SJSA1 (cell line): ENCODE data around the gene CMTM1. TPM values are rescaled to one million over a fixed set of nuclear protein-coding genes. Genes with fewer than 3 reads are reported as not detected.
A peak's percentile ranks its signal among the peaks of the same experiment; 100 is the strongest.

Experiments
- DNase-seq, 2 experiments: peaks; one replicate each; pipeline ENCODE4 v3.0.0-alpha.2; 2015 to 2020; ENCODE audit warnings: low spot score in 2 of 2, low read depth in 1 of 2
- H3K27ac ChIP-seq: fragments of 250-450 bp; sonication (Bioruptor Pico); 2 replicates; pipeline ENCODE4 v1.5.1; 2020; ENCODE audit warnings: mild to moderate bottlenecking, moderate library complexity
- H3K27me3 ChIP-seq: fragments of 250-450 bp; sonication (Bioruptor Pico); replicated peaks from 2 replicates; pipeline ENCODE4 v1.5.1; 2020; ENCODE audit warnings: mild to moderate bottlenecking, moderate library complexity
- H3K36me3 ChIP-seq: fragments of 250-450 bp; sonication (Bioruptor Pico); 2 replicates; pipeline ENCODE4 v1.5.1; 2020; ENCODE audit warnings: mild to moderate bottlenecking
- H3K4me1 ChIP-seq: fragments of 250-450 bp; sonication (Bioruptor Pico); replicated peaks from 2 replicates; pipeline ENCODE4 v1.6.1; 2021; ENCODE audit warnings: mild to moderate bottlenecking
- H3K4me3 ChIP-seq: fragments of 250-450 bp; sonication (Bioruptor Pico); 2 replicates; pipeline ENCODE4 v1.5.1; 2020; ENCODE audit warnings: mild to moderate bottlenecking
- H3K9me3 ChIP-seq: fragments of 250-450 bp; sonication (Bioruptor Pico); replicated peaks from 2 replicates; pipeline ENCODE4 v1.5.1; 2020; ENCODE audit warnings: mild to moderate bottlenecking
- total RNA-seq: library from RNA; depleted of rRNA; stranded (reverse); fragments of >200 nt; shearing (Covaris generic); gene quantifications from 2 replicates; pipeline ENCODE4 v1.2.3, GENCODE V29; 2014

CMTM1 gene
- total RNA-seq, 1 experiment from 2014 or later, result 5.4 TPM

DNA sequence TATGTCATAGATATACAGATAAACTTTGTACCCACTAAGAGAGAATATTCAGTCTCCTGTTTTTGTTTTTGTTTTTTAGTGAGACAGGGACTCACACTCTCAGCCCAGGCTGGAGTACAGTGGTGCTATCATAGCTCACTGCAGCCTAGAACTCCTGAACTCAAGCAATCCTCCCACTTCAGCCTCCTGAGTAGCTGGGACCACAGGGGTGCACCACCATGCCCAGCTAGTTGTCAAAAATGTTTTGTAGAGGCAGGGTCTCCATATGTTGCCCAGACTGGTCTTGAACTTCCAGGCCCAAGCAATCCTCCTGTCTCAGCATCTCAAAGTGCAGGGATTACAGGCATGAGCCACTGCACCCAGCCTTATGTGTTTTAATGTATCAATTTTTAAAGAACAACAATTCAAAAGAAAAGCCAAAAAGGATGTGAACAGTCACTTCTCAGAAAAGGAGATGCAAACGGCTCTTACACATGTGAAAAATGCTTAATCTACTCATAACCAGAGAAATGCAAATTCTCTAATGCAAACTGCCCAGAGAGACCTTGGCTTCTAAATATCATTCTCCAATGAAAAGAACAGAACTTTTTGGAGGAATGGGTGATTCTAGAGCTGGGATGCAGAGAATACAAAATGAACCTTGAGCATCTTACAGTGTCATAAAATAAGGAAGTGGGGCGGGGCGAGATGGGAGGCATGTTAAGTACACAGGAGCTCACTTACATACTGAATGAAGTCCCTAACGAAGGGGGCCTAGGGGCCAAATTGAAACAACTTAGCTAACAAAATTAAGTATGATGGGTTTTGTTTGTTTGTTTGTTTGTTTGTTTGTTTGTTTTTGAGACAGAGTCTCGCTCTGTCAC is 31.0 kb downstream of the CMTM1 start:
- no peaks in the 10 kb centered on the region for H3K9me3 ChIP-seq
- no peak overlapping the region for H3K27ac ChIP-seq
- H3K36me3 ChIP-seq, result no peaks in the 10 kb centered on the region

DNA sequence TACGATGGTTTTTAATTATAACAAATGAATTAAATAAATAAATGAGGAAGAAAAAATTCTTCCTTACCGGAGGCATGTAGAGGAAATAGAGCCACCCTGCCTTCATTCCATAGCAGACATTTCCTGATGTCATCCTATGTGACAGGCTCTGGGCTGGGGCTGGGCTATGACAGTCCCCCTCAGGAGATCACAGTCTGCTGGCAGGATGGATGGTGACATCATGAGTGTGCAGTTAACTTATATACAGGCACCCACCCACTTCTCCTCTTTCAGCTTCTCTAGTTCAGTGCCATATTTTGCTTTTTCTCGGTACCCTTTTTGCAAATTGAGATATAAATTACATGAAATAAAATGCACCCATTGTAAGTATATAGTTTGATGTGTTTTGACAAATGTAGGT is 31.9 kb downstream of the CMTM1 start:
- Histone ChIP-seq H3K27ac (no peak overlapping the region), H3K36me3 (no peaks in the 10 kb centered on the region), H3K27me3 (no peaks in the 10 kb centered on the region), H3K4me1 (no peaks in the 10 kb centered on the region), H3K4me3 (no peak overlapping the region), H3K9me3 (no peaks in the 10 kb centered on the region)
- no peak for DNase-seq

More for the DNA sequence above, 31.0 kb downstream of the CMTM1 start:
- Histone ChIP-seq H3K4me3 (no peak overlapping the region), H3K4me1 (no peaks in the 10 kb centered on the region), H3K27me3 (no peaks in the 10 kb centered on the region)
- DNase-seq, result no peak

DNA sequence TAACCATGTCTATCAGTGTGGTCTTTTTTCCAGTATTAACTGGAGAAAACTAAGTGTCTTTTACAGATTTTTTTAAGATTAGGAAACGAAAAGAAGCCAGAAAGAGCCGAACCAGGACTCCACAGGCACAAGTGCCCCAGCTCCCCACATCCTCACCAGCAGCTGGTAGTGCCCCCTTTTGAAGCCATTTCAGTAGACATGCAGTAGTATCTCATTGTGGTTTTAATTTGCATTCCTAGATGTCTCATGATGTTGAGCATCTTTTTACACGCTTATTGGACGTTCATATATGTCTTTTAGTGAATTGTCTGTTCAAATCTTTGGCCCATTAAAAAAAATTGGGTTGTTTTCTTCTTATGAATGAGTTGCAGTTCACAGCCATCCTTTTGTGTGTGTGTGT is 33.5 kb downstream of the CMTM1 start:
- H3K4me3 ChIP-seq, result no peak overlapping the region
- no peak overlapping the region for H3K27ac ChIP-seq
- peaks cover 1% of the 10 kb centered on the region for H3K36me3 ChIP-seq

DNA sequence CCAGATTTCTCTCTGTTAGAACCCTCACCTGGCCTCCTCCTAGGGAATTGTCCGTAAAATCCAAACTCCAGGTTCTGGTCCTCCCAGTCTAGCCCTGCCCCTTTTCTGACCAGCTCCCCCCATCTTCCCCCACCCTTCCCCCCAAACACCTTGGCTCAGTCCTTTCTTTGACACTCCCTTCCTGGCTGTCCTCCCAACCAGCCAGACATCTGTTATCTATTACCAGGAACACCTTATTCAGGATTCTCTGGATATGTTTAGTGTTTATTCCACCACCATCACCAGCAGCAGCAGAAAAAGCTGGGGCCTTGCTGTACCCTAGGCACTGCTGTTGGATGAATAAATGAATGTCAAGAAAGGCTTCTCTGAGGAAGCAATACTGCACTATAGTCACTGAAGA is 34.2 kb downstream of the CMTM1 start:
- H3K4me3 ChIP-seq, result no peak overlapping the region

More for the DNA sequence above, 33.5 kb downstream of the CMTM1 start:
- Histone ChIP-seq H3K9me3 (no peaks in the 10 kb centered on the region), H3K27me3 (no peaks in the 10 kb centered on the region), H3K4me1 (peaks cover 7% of the 10 kb centered on the region)
- DNase-seq, result no peak

DNA sequence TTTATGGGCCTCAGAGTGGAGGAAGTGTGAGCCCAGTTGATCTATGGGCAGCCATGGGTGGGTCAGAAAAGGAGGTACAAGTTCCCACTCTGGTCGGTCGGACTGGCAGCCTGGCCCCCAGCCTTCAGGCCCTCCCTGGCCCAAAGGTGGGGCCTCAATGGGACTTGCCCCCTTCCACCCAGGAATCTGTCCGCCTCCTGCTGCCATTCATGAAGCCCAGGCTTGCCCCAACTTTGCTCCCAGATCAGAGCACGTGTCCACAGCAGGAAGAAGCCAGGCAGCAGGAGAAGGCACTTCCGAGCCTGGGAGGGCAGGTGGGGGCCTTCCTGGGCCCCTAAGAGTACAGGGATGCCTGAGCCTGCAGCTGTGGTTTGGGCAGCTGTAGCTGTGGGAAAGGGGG is 35.2 kb downstream of the CMTM1 start:
- no peak overlapping the region for H3K4me3 ChIP-seq
- no peaks in the 10 kb centered on the region for H3K9me3 ChIP-seq
- H3K27me3 ChIP-seq, result no peaks in the 10 kb centered on the region
- DNase-seq, result no peak
- peaks cover 16% of the 10 kb centered on the region for H3K4me1 ChIP-seq
- H3K36me3 ChIP-seq, result peaks cover 7% of the 10 kb centered on the region
- no peak overlapping the region for H3K27ac ChIP-seq

More for the DNA sequence above, 34.2 kb downstream of the CMTM1 start:
- no peak for DNase-seq
- Histone ChIP-seq H3K27ac (no peak overlapping the region), H3K9me3 (no peaks in the 10 kb centered on the region), H3K27me3 (no peaks in the 10 kb centered on the region), H3K36me3 (peaks cover 7% of the 10 kb centered on the region), H3K4me1 (peaks cover 7% of the 10 kb centered on the region)

DNA sequence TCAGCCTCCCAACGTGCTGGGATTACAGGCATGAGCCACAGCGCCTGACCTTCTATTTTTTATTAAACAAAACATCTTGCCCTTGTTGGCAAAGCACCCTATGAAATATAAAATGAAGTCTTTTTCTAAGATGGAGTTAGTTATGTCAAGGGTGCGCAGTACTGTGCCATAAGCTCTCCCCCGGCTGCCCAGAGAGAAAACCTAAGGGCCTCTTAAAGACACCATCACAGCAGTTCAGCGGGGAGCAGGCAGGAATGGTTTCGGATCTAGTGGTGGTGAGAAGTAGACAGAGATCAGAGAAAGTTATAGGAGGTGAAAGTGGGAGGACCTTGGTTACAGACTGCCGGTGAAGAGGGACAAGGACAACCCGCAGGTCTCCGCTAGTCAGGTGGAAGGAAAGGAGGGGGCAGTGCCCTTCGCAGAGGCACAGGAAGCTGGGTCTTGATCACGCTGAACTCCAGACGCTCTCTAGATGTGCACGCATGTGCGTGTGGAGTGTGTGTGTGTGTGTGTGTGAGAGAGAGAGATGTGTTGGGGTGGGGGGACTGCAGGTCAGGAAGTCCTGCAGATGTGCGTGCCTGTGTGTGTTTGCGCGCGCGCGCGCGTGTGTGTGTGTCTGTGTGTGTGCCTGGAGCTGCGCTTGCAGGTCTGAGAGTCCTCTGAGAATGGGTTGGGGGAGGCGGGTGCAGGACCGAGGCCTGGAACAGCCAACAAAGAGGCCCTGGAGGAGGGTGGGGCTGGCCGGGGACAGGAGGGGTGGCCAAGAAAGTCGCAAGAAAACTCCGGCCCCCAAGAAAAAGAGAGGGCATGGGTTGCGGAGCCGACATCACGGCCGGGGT is 37.5 kb downstream of the CMTM1 start:
- Histone ChIP-seq H3K27me3 (no peaks in the 10 kb centered on the region), H3K4me3 (peak overlapping the region; percentile 92), H3K4me1 (peaks cover 21% of the 10 kb centered on the region), H3K27ac (peak overlapping the region; percentile 56), H3K36me3 (peaks cover 14% of the 10 kb centered on the region), H3K9me3 (no peaks in the 10 kb centered on the region)
- peak; percentile 74 to 75 for DNase-seq

DNA sequence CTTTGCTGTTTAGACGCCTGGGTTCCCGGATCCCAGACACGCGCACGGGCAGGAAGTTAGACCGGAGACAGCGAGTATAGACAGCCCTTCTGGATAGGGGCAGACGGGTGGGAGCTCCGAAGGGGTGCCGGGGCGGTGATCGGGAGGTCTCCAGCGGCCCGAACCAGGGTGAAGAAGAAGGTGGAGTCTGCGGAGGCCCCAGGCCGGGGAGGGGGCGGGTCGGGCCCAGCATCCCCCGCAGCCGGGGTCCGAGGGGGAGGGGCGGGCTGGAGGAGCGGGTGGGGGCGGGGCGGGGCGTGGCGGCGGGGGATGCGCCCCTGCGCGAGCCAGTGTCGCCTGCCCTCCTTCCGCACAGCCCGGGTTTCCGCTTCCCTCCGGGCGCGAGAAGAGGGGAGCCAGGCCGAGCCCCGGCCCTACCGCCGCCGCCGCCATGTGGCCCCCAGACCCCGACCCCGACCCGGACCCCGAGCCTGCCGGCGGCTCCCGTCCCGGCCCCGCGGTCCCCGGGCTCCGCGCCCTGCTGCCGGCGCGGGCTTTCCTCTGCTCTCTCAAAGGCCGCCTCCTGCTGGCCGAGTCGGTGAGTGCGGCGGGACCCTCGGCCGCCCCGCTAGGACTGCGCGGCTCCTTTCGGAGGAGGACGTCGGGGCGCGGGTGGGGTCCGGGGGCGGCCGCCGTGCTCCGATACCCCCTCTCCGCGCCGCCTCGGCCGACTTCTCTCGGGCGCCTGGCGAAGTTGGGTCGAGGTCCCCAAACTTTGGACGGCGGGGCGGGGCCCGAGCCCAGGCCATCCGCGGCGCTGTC is 38.3 kb downstream of the CMTM1 start, which contains the start of gene CMTM3:
CMTM3 (plus strand) TSS at position 329 of the 801 bp plus-strand sequence; CDS start at position 431, 102 bp downstream.
- peak within 1 kb of the TSS; percentile 85 for H3K27ac ChIP-seq
- H3K27me3 ChIP-seq, result no peaks in the 10 kb centered on the region
- H3K4me3 ChIP-seq, result peak within 1 kb of the TSS; percentile 92
- H3K4me1 ChIP-seq, result peaks cover 24% of the 10 kb centered on the region
- peak; percentile 72 to 73 for DNase-seq
- no peaks in the 10 kb centered on the region for H3K9me3 ChIP-seq
- peaks cover 22% of the 10 kb centered on the region for H3K36me3 ChIP-seq

DNA sequence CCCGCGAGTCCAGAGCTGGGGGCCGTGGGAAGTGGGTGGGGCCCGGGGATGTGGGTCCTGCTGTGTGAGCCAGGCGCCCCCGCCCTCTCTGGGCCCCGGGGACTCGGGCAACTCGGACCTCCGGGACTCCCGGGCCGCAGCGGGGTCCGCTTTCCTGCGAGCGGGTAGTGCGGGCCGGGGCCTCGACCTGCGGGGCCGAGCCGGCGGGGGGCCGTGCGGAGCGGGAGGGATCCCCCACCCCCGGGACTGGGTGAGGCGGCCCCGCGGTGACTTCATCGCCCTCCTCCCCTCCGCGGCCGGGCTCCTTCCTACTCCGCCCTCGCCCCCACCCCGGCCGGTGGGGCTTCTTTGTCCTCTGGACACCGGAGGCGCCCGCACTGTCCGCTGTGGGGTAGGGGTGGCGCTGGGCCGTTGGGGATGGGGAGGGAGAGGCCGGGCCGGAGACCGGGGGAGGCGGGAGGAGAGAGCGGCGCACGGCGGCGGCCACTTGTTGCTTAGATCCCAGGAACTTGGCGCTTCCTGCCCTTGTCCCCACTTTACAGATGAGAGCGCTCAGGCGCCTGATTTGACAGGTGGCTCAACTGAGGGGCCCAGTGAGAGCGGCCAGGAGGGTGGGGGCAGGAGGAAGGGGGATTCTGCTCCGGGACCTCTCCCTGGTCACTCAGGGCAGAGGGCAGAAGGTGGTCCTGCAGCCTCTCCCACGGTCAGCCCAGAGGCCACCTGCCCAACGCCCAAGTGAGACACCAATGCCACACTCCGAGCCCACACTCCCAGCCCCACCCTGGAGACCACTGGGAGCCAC is 39.1 kb downstream of the CMTM1 start:
- Histone ChIP-seq H3K4me3 (peak overlapping the region; percentile 92), H3K36me3 (peaks cover 30% of the 10 kb centered on the region), H3K9me3 (no peaks in the 10 kb centered on the region), H3K4me1 (peaks cover 24% of the 10 kb centered on the region), H3K27ac (peak overlapping the region; percentile 85), H3K27me3 (no peaks in the 10 kb centered on the region)
- DNase-seq, result peak; percentile 66 to 72

DNA sequence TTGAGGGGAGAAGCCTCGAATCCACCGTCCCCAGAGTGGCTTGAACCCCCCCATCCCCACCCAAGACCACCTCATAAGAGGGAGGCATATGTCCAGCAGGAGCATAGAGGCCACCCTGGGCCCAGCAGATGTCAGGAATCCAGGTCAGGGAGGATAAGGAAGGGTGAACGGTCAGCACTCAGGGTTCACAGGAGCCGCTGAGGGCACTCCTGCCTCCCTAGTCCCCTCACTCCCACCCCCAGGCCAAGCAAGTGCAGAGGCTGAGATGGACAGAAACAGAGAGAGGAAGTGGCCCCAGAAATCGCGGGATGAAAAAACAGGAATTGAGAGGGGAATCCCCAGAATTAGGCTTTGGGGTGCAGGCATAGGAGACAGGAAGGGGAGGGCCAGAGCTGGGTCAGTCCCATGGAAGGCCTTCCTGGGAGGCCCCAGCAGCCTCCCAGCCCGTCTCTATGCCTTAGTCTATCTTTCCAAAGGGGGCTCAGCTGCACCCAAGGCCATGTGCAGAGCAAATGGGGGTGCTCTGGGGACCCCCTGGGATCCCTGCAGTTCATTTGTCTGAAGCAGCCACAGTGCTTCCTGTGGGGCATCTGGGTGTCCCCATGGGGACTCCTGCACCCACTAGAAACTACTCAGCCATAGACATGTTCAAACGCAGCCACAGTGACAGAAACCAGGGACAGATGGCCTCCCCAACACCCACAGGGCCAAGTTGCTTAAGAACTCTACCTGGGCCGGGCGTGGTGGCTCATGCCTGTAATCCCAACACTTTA is 39.9 kb downstream of the CMTM1 start:
- H3K27ac ChIP-seq, result no peak overlapping the region

DNA sequence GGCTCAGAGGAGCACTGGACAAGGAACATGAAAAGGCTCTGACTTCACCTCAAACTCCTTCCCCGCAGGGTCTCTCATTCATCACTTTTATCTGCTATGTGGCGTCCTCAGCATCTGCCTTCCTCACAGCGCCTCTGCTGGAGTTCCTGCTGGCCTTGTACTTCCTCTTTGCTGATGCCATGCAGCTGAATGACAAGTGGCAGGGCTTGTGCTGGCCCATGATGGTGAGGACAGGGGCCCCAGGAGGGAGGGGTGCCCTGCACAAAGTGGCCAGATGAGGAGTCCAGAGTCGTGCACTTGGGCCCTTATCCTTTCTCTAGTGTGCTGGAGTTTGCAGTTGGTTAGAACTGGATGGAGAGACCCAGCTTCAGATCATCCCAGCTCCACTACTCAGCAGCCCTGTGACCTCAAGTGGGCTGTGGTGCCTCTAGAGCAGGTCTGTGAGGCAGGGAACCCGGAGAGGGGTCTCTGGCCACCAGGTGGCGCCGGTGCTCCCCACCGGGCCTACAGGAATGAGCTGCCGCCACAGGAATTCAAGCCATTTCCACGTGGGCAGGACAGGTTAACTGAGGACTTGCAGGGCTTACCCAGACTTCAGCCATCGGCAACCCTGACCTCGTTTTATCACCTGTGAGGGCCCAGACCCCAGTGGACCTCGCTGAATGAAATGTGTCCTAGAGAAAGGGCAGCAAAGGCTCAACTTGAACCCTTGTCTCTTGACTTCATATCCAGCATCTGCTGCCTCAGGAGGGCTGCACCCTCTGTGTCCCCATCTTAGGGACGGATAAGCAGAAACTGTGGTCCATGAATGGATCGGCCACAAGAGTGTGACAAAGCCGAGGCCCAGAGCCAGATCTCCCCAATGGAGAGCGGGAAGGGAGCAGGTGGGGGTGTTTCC is 42.3 kb downstream of the CMTM1 start:
- Histone ChIP-seq H3K4me3 (no peak overlapping the region), H3K27me3 (no peaks in the 10 kb centered on the region), H3K4me1 (peaks cover 24% of the 10 kb centered on the region), H3K36me3 (peaks cover 61% of the 10 kb centered on the region), H3K9me3 (no peaks in the 10 kb centered on the region), H3K27ac (0 out of 2 replicates have a peak overlapping the region, but pooled peaks have one; percentile 11)
- DNase-seq, result peak; percentile 80 to 91

More for the DNA sequence above, 39.9 kb downstream of the CMTM1 start:
- peak overlapping the region; percentile 92 for H3K4me3 ChIP-seq
- no peaks in the 10 kb centered on the region for H3K27me3 ChIP-seq
- peaks cover 38% of the 10 kb centered on the region for H3K36me3 ChIP-seq
- H3K4me1 ChIP-seq, result peaks cover 24% of the 10 kb centered on the region
- no peak for DNase-seq
- no peaks in the 10 kb centered on the region for H3K9me3 ChIP-seq

DNA sequence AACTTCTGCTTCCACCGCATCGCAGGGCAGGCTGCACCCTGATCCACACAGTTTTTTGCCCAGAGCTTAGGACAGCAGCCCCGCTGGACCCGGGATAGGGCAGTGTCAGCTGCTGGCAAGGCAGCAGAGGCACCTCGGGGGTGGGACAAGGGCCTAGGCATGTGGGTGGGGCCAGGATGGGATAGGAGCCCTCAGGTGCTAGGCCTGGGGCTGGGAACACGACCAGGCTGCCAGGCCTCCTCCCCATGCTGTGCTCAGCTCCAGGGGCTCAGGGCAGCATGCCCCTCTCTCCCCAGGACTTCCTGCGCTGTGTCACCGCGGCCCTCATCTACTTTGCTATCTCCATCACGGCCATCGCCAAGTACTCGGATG is 42.9 kb downstream of the CMTM1 start:
- no peak overlapping the region for H3K4me3 ChIP-seq
- H3K27ac ChIP-seq, result no peak overlapping the region
- H3K36me3 ChIP-seq, result peaks cover 65% of the 10 kb centered on the region
- H3K9me3 ChIP-seq, result no peaks in the 10 kb centered on the region
- no peak for DNase-seq
- peaks cover 18% of the 10 kb centered on the region for H3K4me1 ChIP-seq
- no peaks in the 10 kb centered on the region for H3K27me3 ChIP-seq
